Measurements from ENCODE around the gene TMEFF2. TPM values are rescaled to one million over a fixed set of nuclear protein-coding genes. Genes with fewer than 3 reads are reported as not detected.
"Not testable (repeated sequence)": the region's sequence is repeated elsewhere in the genome, so short reads cannot be mapped to it uniquely, and the experiment has no call there.

The TMEFF2 gene
- total and polyA plus RNA-seq, 2 of the 8 experiments (the other 6 are each of a cell fraction or from before 2014, with no cell fraction given) = 0.91 to 3.7 TPM

- H3K18ac ChIP-seq (ENCODE audit: extremely low read depth, low read length); H3K56ac ChIP-seq (replicated peaks; ENCODE audit: insufficient read length, low read depth, low read length); H3K79me2 ChIP-seq (ENCODE audit: control insufficient read depth in 1 of 2, insufficient read depth in 2 of 2, low read length in 2 of 2); H3K9ac ChIP-seq (replicated peaks in 1 of 4; ENCODE audit: extremely low read depth in 1 of 4, low read depth in 3 of 4, low read length in 3 of 4); H4K5ac ChIP-seq (ENCODE audit: insufficient read length, low read depth, low read length); H3K4me2 ChIP-seq (ENCODE audit: insufficient read depth in 1 of 2, low read depth in 2 of 2, low read length in 2 of 2); H2BK120ac ChIP-seq (replicated peaks; ENCODE audit: low read depth, low read length); H3K23me2 ChIP-seq (ENCODE audit: low read depth, low read length); H4K20me1 ChIP-seq (replicated peaks in 1 of 2; ENCODE audit: control insufficient read depth in 1 of 2, insufficient read depth in 2 of 2, low read length in 2 of 2); DNase-seq (ENCODE audit: low read depth in 1 of 2, low spot score in 2 of 2); H2BK5ac ChIP-seq (ENCODE audit: low read depth, low read length); H3K4me3 ChIP-seq (ENCODE audit: extremely low read depth in 1 of 4, insufficient read depth in 2 of 4, low read depth in 3 of 4, low read length in 4 of 4); H3K27ac ChIP-seq (ENCODE audit: low read depth, low read length); H3K36me3 ChIP-seq (ENCODE audit: control insufficient read depth in 2 of 4, insufficient read depth in 4 of 4, low read length in 3 of 4); POLR2A ChIA-PET (ENCODE audit: partially characterized antibody); H2AFZ ChIP-seq (ENCODE audit: low read length); H2BK12ac ChIP-seq (ENCODE audit: low read depth, low read length); H4K8ac ChIP-seq (ENCODE audit: extremely low read depth, insufficient read depth, low read length); H2AK5ac ChIP-seq (ENCODE audit: low read depth, low read length); H3K4ac ChIP-seq (replicated peaks; ENCODE audit: insufficient read length, low read depth, low read length); H3K4me1 ChIP-seq (replicated peaks in 1 of 4; ENCODE audit: control insufficient read depth in 3 of 4, insufficient read depth in 4 of 4, low read length in 3 of 4); FAIRE-seq; H3K79me1 ChIP-seq (ENCODE audit: low read depth, low read length); H3K23ac ChIP-seq (ENCODE audit: insufficient read length); H3K27me3 ChIP-seq (replicated peaks in 1 of 4; ENCODE audit: control insufficient read depth in 3 of 4, extremely low read depth in 1 of 4, insufficient read depth in 3 of 4, low read length in 3 of 4); H2BK15ac ChIP-seq (ENCODE audit: low read length); H2BK20ac ChIP-seq (ENCODE audit: low read length); H3K14ac ChIP-seq (ENCODE audit: insufficient read length); H3K9me3 ChIP-seq (ENCODE audit: insufficient read depth in 2 of 2, low read depth in 1 of 2, low read length in 1 of 2); H4K91ac ChIP-seq (replicated peaks; ENCODE audit: insufficient read length, low read length): not testable (repeated sequence)
- WGBS, 2 experiments (ENCODE audit: extremely low coverage in 1 of 2, insufficient coverage in 1 of 2, insufficient read length in 1 of 2, insufficient replicate concordance in 2 of 2, low coverage in 1 of 2, low lambda C conversion rate in 2 of 2, missing lambda C conversion rate in 1 of 2) = 96% methylated on average over 21 of the region's 32 CpGs; no CpG with 5 or more reads in 1 of the 2 experiments
- CTCF ChIA-PET (ENCODE audit: partially characterized antibody) = interaction anchor here (1.6 to 2.2 kb wide), 2 partner anchors 10 to 51 kb away, joined by 5 to 8 read pairs; no protein-coding TSS in a partner anchor
Observed at GRCh38 chr2:191921650-191922049, 273.1 kb downstream of the TMEFF2 start.

Data from H1 (cell line).